Stimulated activated naive CD8-positive, alpha-beta T cell treated with anti-CD3 and anti-CD28 coated beads, Interleukin-15, Interleukin-2, amounts not matched to agents 100 U/mL and 50 U/mL, for 24 hours (primary cell): ENCODE measurements around the gene OSM.
A peak's percentile ranks its signal among the peaks of the same experiment; 100 is the strongest.
"Not testable (repeated sequence)": the region's sequence is repeated elsewhere in the genome, so short reads cannot be mapped to it uniquely, and the experiment has no call there.

ENCODE experiments used
- ATAC-seq: fragments of 150-1000 bp; cut with Tn5 transposase; one replicate; pipeline ENCODE4 v1.10.0; 2021
- DNase-seq: peaks from one replicate; pipeline ENCODE4 v3.0.0; 2021

The OSM gene

DNA sequence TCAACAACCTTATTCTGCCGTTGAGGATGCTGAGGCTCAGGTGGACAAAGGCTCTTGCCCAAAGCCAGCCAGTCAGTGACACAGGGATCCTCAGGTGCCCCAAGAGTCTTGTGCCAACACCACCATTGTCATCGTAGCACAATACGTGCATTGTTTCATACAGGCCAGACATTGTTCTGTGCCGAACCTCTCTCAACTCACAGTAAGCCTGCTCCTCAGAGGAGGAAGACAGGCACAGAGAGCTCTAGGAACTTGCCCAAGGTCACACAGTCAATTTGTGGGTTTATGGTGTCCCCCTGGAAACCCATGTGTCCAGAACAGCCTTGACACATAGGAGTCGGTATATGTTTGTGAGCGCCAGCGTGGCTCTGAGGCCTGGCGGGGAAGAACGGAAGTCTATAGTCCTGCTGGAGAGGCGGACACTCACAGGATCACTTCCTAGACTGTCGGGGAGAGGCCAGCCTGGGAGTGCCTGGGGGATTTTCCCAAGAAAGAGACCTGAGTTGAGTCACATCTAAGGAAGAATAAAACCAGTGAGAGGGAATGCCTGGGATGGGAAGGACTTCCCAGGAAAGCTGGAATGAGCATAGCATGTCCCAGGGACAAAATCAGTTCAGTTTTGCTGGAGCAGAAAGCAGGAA lies 40.3 kb downstream of the OSM start:
- ATAC-seq (no peak), DNase-seq (no peak)

DNA sequence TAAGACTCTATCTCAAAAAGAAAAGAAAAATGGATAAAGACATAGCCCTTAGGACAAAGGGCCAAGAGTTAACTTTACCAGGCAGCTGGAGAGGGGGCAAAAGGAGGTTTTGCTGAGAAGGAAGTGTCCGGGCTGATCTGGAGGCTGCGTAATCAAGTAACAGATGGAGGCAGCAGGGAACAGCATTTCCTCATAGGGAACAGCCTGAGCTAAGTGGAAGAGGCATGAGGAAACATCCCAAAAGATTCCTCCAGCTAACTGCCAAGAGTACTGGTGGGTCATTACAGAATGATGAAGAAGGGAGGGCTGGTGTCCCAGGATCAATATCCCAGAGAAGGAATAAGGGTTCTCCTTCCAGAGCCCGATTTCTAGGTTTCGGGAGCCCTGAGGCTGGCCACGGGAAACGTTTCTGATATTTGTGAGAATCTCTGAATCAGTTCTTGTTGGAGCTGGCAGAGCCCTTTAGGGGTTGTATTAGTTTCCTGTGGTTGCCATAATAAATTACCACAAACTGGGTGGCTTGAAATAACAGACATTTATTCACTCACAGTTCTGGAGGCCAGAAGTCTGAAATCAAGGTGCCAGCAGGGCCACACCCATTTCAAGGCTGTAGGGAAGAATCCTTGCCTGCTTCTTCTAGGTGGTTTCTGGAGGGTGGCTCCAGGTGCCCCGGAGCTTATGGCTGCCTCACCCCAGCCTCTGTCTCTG lies 41.3 kb downstream of the OSM start:
- ATAC-seq: no peak
- DNase-seq: no peak

DNA sequence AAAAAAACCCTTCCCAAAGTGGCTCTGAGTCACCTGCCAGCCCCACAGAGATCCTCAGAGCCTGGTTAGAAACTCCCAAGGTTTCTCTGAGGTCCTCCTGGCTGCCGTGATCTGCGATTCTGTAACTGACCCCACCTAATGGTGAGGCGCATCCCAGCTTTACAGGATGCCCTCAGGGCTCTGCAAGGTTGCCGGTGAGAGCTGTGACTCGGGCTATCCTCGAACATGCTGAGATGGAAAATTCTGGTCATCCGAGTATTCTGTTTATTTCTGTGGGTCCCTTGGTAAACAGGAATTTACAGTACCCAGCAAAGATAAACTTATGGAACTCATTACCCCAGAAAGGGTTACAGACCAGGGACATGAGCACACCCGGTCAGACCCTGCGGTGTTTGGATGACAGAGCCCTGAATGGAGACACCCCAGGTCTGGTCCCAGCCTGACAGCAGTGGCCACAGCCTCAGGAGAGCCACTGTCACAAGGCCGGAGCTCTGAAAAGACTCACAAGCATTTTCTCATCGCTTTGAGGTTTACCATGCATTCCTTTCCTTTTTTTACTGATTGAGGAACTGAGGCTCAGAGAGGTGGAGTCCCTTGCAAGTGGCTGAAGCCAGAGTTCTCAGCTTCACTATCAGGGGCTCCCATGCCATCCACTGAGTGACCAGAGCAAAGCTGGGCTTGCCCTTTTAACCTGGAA lies 42.3 kb downstream of the OSM start:
- peak; percentile 38 for ATAC-seq
- DNase-seq: no peak

DNA sequence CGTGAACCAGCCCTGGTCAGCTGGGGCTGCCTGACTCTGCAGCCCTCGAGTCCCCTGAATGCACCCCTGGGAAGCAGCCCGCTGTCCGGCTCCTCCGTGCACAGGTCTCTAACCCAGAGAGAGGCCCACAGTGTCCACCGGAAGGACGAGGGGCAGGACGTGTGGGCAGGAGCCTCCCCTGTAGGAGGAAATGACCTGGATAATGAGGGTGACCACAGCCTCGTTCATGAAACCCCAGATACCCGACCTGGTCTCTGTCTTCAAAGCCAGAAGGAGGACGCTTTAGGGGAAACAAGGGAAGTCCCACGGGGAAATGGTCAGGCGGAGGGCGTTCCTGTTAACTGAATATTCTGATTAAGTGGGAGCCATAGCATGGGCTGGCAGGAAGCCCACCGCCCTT lies 43.3 kb downstream of the OSM start:
- ATAC-seq (no peak), DNase-seq (no peak)

DNA sequence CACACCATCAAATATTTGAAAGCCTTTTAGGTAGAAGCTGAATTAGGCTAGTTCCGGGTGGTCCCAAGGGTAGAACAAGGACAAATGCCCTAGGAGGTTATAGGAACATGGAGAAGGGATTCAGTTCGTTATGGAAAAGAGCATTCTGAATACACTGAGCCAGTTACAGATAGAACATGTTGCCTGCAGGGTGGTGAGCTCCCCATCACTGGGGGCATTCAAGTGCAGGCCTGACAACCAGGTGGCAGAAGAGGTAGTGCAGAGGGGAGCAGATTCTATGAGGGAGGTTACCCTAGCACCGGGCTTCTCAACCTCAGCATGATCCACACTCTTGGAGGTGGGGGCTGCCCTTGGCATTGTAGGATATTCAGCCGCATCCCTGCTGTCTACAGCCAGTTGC lies 44.3 kb downstream of the OSM start:
- DNase-seq (no peak), ATAC-seq (no peak)

DNA sequence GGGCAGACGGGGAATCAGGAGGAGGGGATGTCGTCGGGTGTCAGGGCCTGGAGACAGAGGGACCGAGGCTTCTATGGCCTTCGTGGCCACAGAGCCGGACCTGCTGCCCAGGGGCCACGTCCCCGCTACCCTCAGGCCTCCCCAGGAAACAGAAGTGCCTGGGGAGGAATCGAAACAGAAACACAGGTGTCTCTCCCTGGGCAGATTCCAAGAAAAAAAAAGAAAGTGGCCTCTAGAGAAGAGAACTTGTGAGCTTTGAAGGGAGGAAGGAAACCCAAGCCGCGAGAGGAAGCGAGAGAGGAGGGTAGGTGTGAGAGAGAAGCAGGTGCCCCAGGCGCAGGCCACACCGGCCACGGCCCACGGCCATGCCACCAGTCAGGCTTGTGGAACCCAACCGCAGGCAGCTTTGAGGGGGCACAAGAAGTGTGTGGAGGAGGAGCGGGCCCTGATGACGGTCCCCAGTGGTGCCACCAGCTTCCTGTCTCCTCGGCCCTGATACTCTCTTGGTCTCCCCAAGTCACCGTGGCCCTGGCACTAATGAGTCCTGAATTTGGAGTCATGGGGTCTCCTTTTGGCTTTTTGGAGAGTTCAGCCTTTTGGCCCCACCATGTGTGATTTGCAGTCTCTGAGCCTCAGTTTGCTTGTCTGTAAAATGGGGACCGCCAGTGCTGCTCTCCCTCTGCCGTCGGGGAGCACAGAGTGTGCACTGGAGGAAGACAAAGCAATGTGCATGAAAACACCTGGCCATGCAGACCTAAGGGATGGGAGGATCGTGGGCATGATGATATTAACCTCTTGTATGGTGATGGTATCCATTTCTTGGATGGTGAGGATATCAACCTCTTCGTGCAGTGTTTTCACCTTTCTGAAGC lies 45.3 kb downstream of the OSM start:
- DNase-seq (peak; percentile 69), ATAC-seq (peak; percentile 70)

DNA sequence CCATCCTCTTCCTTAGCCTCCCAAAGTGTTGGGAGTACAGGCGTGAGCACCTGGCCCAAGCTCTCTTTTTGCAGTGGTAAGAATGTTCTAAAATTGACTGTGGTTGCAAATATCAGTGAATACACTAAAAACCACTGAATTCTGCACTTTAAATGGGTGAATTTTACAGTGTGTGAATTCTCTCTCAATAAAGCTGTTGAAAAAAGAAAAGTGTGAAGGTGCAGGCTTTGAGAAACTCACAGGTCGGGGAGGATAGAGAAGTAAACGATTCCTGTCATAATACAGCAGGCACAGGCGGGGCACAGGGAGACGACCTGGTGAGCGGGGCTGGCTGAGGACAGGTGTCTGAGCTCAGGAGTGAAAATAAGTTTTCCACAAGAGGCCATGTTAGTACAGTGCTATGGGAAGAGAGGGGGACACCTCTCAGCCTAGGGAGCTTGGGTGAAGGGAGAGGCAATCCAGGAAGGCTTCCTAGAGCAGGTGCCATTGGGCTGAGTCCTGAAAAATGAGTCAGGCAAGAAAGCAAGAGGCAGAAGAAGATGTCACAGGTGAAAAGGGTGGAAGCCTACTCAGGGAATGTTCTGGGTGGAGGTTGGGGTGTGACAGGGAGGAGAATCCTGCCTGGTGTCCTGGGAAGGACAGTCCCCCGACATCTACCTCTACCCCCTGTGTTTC lies 46.2 kb downstream of the OSM start:
- ATAC-seq: no peak

DNA sequence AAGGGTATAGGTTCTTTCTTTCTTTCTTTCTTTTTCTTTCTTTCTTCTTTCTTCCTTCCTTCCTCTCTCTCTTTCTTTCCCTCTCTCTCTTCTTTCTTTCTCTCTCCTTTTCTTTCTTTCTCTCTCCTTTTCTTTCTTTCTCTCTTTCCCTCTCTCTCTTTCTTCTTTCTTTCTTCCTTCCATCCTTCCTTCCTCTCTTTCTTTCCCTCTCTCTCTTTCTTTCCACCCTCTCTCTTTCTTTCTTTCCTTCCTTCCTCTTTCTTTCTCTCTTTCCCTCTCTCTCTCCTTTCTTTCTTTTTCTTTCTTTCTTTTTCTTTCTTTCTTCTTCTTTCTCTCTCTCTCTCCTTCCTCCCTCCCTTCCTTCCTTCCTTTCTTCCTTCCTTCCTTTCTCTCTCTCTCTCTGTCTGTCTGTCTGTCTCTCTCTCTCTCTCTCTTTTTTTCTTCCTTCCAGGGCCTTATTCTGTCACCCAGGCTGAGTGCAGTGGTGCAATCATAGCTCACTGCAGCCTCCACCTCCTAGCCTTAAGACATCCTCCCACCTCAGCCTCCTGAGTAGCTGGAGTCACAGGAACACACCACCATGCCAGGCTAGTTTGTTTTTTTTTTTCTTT lies 46.9 kb downstream of the OSM start:
- DNase-seq (no peak), ATAC-seq (no peak)

More for the DNA sequence above, 46.2 kb downstream of the OSM start:
- DNase-seq: no peak

DNA sequence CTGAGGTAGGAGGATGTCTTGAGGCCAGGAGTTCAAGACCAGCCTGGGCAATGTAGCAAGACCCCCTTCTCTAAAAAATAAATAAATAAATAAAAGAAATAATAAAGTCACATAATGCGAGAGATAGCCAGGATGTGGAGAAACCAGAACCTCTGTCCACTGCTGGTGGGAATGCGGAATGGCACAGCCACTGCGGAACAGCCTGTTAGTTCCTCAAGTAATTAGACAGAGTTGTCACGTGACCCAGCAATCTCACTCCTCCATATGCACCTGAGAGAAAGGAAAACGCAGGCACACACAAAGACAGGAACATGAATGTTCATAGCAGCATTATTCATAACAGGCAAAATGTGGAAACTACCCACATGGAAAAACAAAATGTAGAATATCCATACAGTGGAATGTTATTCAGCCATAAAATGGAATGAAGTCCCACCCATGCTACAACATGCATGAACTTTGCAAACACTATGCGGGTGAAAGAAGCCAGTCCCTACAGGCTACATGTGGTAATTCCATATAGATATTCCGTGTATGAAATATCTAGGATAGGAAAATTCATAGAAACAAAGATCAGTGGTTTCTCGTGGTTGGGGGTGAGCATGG lies 47.5 kb downstream of the OSM start:
- DNase-seq (no peak), ATAC-seq (no peak)

DNA sequence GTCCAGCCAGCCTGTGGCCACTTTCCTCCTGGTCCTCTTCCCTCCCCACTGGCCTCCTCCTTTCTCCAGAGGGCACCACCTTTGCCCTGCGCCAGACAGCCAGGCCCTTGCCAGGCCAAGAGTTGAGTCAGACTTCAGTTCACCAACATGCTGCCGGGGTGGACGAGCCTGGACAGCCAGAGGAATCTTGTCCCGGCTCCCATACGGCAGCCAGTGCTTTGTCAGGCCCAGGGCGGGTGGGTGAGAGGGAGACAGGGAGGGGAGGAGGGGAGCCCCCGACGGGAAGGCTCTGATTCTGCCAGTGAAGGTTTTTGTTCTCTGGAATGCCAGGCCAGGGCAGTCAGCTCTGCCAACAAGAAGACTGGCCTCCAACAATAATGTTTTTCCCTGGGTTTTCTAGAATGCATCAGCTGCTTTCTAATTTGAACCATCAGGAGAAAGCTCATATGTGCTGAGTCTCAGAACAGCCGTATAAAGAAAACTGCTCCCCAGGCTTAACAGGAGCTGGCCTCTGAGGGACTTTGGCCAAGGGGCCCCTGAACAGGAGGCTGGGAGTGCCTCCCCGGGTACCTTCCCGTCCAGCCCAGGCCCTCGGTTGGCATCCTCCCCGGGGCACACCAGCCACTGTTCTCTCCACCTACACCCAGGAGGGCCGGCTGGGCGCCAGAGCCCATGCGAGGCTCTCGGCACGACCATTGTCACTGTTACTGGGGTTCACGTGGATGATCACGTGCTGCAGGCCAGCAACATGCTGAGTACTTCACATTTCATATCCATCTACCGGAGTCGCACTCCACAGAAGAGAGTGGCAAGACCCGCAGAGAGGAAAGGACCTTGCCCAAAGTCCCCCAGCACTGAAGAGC lies 48.7 kb downstream of the OSM start:
- ATAC-seq (no peak), DNase-seq (no peak)

DNA sequence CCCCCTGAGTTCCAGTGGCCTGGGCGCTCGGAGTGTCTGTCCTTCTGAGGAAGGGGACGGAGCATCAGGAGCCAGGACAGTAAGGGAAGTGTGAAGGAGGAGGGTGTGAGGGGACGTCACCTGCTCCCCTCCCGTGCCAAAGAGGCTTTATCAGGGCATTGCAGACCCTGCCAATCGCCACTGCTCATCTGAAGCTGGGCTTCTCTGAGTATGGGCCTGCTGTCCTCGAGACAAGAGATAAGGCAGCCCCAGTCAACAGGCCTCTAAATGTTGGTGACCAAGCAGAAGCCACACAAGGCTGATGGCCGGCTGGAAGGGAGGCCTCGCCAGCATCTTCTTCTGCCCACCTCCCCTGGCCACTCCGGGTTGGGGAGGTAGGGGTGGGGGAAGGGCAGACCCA lies 49.9 kb downstream of the OSM start:
- ATAC-seq: no peak
- no peak for DNase-seq

DNA sequence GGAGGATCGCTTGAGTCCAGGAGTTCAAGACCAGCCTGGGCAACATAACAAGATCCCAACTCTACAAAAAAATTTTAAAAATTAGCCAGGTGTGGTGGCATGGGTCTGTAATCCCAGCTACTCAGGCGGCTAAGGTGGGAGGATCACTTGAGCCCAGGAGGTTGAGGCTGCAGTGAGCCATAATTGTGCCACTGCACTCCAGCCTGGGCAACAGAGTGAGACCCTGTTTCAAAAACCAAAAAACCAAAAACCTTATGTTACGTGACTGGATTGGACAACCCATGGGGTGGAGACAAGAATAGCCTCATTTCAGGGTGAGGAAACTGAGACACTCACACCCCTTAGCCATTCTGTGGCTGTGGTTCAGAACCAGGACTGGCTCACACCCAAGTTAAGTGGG lies 50.4 kb downstream of the OSM start:
- not testable (repeated sequence) for ATAC-seq, DNase-seq

DNA sequence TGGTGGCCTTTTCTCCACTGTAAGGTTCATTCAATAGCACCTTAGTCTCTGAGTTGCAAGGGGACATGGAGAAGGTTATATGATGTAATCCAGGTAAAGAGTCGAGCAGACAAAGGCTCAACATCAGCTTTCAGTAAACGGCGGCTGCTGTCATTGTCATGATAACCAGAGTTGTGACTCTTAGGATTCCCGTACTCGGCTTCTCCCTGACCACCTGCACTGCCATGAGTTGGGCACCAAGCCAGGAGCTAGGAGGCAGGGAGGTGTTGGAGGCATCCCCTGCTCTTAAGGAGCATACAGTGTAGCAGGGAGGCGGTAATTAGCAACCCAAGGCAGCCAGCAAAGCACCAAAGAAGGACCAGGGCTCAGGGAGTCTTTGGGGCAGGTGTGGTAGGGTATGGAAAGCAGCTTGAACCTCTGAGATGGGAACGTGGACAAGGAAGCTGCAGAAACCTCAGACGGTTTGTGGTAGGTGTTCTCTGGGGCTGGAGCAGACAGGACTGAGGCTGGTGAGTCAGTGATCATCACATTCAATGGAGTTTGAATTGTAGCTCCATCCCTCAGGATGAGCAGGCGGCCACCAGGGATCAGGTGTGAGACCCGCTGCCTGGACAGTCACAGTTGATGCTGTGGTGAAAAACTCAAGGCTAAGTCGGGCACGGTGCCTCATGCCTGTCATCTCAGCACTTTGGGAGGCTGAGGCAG lies 51.8 kb downstream of the OSM start:
- DNase-seq: no peak
- no peak for ATAC-seq

DNA sequence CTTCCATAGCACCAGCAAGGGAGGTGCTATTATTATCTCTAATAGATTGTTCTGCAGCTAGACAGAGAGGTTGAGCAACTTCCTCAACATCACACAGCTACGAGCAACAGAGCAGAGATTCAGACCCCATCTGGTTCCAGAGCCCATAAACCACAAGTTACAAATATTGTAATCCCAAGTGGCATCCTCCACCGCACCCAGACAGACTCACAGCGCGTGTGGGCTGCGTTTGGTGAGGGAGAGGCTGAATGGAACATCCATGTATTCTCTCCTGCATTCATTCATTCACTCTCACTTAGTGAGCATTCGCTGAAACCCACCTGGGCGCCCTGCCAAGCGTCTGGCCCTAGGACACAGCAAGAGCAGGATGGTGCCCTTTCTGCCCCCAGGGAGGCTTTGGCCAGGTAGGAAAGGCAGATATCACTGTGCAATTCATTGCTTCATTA lies 53.6 kb downstream of the OSM start:
- DNase-seq (no peak), ATAC-seq (peak; percentile 17)
